SK-N-MC (cell line): Measurements from ENCODE around the gene MKX.

ENCODE experiments used
- EZH2 ChIP-seq: fragments of 200-600 bp; sonication (generic); IDR thresholded peaks from one replicate; pipeline ENCODE4 v1.6.1; 2017; ENCODE audit warnings: antibody characterized with exemption
- POLR2AphosphoS5 ChIP-seq: IDR thresholded peaks from 2 replicates; pipeline ENCODE4 v1.6.1; 2012; ENCODE audit warnings: mild to moderate bottlenecking, low read depth, low read length, borderline replicate concordance

DNA sequence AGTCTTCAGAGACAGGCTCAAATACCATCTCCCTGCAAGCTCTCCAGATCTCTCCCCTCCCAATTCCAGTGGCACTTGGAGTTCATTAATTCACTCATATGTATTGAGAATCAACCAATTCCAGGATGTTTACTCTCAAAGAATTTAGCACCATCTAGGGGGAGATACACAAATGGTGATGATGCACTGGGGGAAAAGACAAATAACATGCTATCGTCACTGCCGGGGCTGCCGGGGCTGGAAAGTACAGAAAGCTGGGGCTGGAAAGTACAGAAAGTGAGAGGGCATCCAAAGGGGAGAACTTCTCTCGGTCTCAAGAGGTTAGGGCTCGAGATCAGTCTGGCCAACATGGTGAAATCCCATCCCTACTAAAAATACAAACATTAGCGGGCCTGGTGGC, 118.7 kb downstream of the MKX start:
- TF ChIP-seq POLR2AphosphoS5 (no peak), EZH2 (no peak)
